ENCODE measurements around the gene ICE1. TPM values are rescaled to one million over a fixed set of nuclear protein-coding genes. Genes with fewer than 3 reads are reported as not detected.

Gene ICE1
- total RNA-seq, 2 experiments from 2014 or later = 37.6 to 39.1 TPM

- H3K4me1 ChIP-seq (ENCODE audit: insufficient read depth, low read length) = no peaks in the 10 kb centered on the region
- no peak overlapping the region for H3K4me3 ChIP-seq (ENCODE audit: low read length)
- H3K9me3 Mint-ChIP-seq = peaks cover 6% of the 10 kb centered on the region
- CTCF ChIA-PET = no interaction called here
- H3K36me3 Mint-ChIP-seq (ENCODE audit: low read depth) = peaks cover 3% of the 10 kb centered on the region
- no peaks in the 10 kb centered on the region for H3K27me3 Mint-ChIP-seq
- ATAC-seq (ENCODE audit: poor library complexity) (no peak), DNase-seq (no peak)
- H3K27ac Mint-ChIP-seq = no peak overlapping the region
- no peak overlapping the region for H3K4me3 Mint-ChIP-seq
- H3K9me3 ChIP-seq (ENCODE audit: control insufficient read depth in 1 of 2, insufficient read depth in 1 of 2, low read length in 2 of 2) = no peaks in the 10 kb centered on the region
- POLR2A ChIA-PET = no interaction called here
- no peaks in the 10 kb centered on the region for H3K27me3 ChIP-seq (ENCODE audit: control insufficient read depth in 1 of 2, insufficient read depth in 2 of 2, low read length in 2 of 2)
- no peaks in the 10 kb centered on the region for H3K4me1 Mint-ChIP-seq (ENCODE audit: low read depth)
- H3K27ac ChIP-seq (ENCODE audit: low read depth in 1 of 2, low read length in 2 of 2) = no peak overlapping the region
- intact Hi-C loops (cut with DNase I, micrococcal nuclease) = no loop called here
- TF ChIP-seq, protein P1, sequence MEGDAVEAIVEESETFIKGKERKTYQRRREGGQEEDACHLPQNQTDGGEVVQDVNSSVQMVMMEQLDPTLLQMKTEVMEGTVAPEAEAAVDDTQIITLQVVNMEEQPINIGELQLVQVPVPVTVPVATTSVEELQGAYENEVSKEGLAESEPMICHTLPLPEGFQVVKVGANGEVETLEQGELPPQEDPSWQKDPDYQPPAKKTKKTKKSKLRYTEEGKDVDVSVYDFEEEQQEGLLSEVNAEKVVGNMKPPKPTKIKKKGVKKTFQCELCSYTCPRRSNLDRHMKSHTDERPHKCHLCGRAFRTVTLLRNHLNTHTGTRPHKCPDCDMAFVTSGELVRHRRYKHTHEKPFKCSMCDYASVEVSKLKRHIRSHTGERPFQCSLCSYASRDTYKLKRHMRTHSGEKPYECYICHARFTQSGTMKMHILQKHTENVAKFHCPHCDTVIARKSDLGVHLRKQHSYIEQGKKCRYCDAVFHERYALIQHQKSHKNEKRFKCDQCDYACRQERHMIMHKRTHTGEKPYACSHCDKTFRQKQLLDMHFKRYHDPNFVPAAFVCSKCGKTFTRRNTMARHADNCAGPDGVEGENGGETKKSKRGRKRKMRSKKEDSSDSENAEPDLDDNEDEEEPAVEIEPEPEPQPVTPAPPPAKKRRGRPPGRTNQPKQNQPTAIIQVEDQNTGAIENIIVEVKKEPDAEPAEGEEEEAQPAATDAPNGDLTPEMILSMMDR (IDR thresholded peaks at IDR 0.05) = no peak
- no peaks in the 10 kb centered on the region for H3K36me3 ChIP-seq (ENCODE audit: insufficient read depth, low read length)
Observed at GRCh38 chr5:5398071-5398470, 24.4 kb upstream of the ICE1 start.

DNA sequence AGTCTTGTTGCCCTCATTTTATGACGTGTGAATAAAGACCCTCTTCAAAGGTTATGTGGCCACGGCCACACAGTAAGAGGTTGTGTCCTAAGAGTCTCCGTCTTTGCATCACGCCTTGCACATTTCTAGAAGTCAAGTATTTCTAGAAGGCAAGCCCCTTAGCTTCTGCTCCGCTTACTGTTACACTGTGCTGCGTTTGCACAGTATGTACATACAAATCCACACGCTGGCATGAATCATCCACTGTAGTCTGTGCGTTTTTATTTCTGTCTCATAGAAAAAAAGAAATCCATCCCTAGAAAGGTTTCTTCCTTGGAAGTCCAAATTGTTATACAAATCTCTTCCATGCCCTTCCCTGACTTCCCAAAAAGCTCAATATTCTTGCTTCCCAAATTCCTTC is 21.4 kb upstream of the ICE1 start:
- ChIA-PET CTCF (no interaction called here), POLR2A (no interaction called here)
- DNase-seq = no peak
- no peak overlapping the region for H3K27ac ChIP-seq (ENCODE audit: low read depth in 1 of 2, low read length in 2 of 2)
- no peaks in the 10 kb centered on the region for H3K4me1 Mint-ChIP-seq (ENCODE audit: low read depth)
- H3K9me3 Mint-ChIP-seq = peaks cover 6% of the 10 kb centered on the region
- intact Hi-C loops (cut with DNase I, micrococcal nuclease) = no loop called here
- no peak for ATAC-seq (ENCODE audit: poor library complexity)
- H3K4me1 ChIP-seq (ENCODE audit: insufficient read depth, low read length) = no peaks in the 10 kb centered on the region
- no peak overlapping the region for H3K27ac Mint-ChIP-seq
- H3K9me3 ChIP-seq (ENCODE audit: control insufficient read depth in 1 of 2, insufficient read depth in 1 of 2, low read length in 2 of 2) = no peaks in the 10 kb centered on the region
- H3K36me3 ChIP-seq (ENCODE audit: insufficient read depth, low read length) = no peaks in the 10 kb centered on the region
- TF ChIP-seq, protein P1 (IDR thresholded peaks at IDR 0.05) = no peak
- H3K27me3 ChIP-seq (ENCODE audit: control insufficient read depth in 1 of 2, insufficient read depth in 2 of 2, low read length in 2 of 2) = no peaks in the 10 kb centered on the region
- H3K27me3 Mint-ChIP-seq = no peaks in the 10 kb centered on the region
- H3K4me3 Mint-ChIP-seq = no peak overlapping the region
- H3K4me3 ChIP-seq (ENCODE audit: low read length) = no peak overlapping the region
- peaks cover 7% of the 10 kb centered on the region for H3K36me3 Mint-ChIP-seq (ENCODE audit: low read depth)

DNA sequence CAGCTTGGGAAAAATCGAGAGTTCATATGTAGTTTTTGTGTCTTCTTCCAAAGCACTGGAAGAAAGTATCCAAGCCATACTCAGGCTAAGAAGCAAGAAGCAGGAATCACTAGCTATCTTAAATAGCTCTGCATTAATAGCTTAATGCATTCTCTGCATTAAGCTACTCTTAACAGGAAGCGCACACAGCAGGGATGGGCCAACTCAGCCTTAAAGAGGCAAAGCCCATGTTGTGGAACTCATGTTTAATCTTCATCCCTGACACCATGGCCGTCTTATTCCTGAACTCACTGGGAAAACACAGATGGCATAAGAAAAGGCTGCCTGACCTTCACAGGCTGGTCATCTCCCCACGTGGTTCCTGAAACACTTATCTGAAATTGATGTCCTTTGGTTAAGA is 18.7 kb upstream of the ICE1 start:
- Histone ChIP-seq H3K4me1 (ENCODE audit: insufficient read depth, low read length) (no peaks in the 10 kb centered on the region), H3K9me3 (ENCODE audit: control insufficient read depth in 1 of 2, insufficient read depth in 1 of 2, low read length in 2 of 2) (peaks cover 3 to 7% of the 10 kb centered on the region in 2 experiments), H3K27ac (ENCODE audit: low read depth in 1 of 2, low read length in 2 of 2) (no peak overlapping the region), H3K27me3 (ENCODE audit: control insufficient read depth in 1 of 2, insufficient read depth in 2 of 2, low read length in 2 of 2) (no peaks in the 10 kb centered on the region), H3K36me3 (ENCODE audit: insufficient read depth, low read length) (no peaks in the 10 kb centered on the region), H3K4me3 (ENCODE audit: low read length) (no peak overlapping the region)
- ChIA-PET POLR2A (no interaction called here), CTCF (no interaction called here)
- Mint-ChIP-seq H3K9me3 (peaks cover 6% of the 10 kb centered on the region), H3K4me3 (no peak overlapping the region), H3K27me3 (no peaks in the 10 kb centered on the region), H3K36me3 (ENCODE audit: low read depth) (peaks cover 22% of the 10 kb centered on the region), H3K27ac (no peak overlapping the region), H3K4me1 (ENCODE audit: low read depth) (no peaks in the 10 kb centered on the region)
- TF ChIP-seq, protein P1 (IDR thresholded peaks at IDR 0.05) = no peak
- ATAC-seq (ENCODE audit: poor library complexity) (no peak), DNase-seq (no peak)
- intact Hi-C loops (cut with DNase I, micrococcal nuclease) = no loop called here

Measured in CD4-positive, alpha-beta T cell (primary cell).